Keratinocyte (primary cell): ENCODE results near the gene HGS. TPM values are rescaled to one million over a fixed set of nuclear protein-coding genes. Genes with fewer than 3 reads are reported as not detected.

Experiments used
- DNase-seq: peaks from one replicate; pipeline ENCODE4 v3.0.0-alpha.2; 2011; ENCODE audit warnings: low read depth, missing footprints, low spot score
- FAIRE-seq: peaks from 2 replicates; lab custom pipeline; 2011; peaks lifted over from hg19 to GRCh38; lab: Jason Lieb, UNC
- H2AFZ ChIP-seq: 2 replicates; pipeline ENCODE4 v1.6.0; 2012; ENCODE audit warnings: low read length, control low read depth, inconsistent platforms; ENCODE audit not compliant: control insufficient read depth
- H3K27ac ChIP-seq: 2 replicates; pipeline ENCODE4 v1.5.1; 2011; ENCODE audit warnings: low read length; ENCODE audit not compliant: control insufficient read depth, insufficient read depth
- H3K27me3 ChIP-seq: 3 replicates; pipeline ENCODE4 v1.6.0; 2011; ENCODE audit warnings: low read length; ENCODE audit not compliant: control insufficient read depth, insufficient read depth; ENCODE audit errors: extremely low read depth
- H3K36me3 ChIP-seq, 2 experiments: 2 replicates in 1 of 2; 3 replicates in 1 of 2; pipeline ENCODE4 v1.5.1; 2011; ENCODE audit warnings: low read length in 2 of 2, mild to moderate bottlenecking in 1 of 2; ENCODE audit not compliant: control insufficient read depth in 2 of 2, insufficient read depth in 2 of 2; ENCODE audit errors: extremely low read depth in 1 of 2
- H3K4me1 ChIP-seq: 3 replicates; pipeline ENCODE4 v1.5.1; 2011; ENCODE audit warnings: low read length; ENCODE audit not compliant: control insufficient read depth, insufficient read depth; ENCODE audit errors: extremely low read depth
- H3K4me2 ChIP-seq: 3 replicates; pipeline ENCODE4 v1.6.0; 2011; ENCODE audit warnings: low read depth, low read length; ENCODE audit not compliant: control insufficient read depth, insufficient read depth; ENCODE audit errors: extremely low read depth
- H3K4me3 ChIP-seq, 3 experiments: fragments of 200-600 bp in 1 of 3; sonication (generic) in 1 of 3; 2 replicates in 2 of 3; 3 replicates in 1 of 3; pipeline ENCODE4 v1.5.1; 2011 to 2016; ENCODE audit warnings: low read length in 3 of 3, mild to moderate bottlenecking in 3 of 3, control low read depth in 2 of 3, inconsistent platforms in 1 of 3, low read depth in 1 of 3, mixed read lengths in 1 of 3, mixed run types in 1 of 3, moderate library complexity in 1 of 3; ENCODE audit not compliant: control insufficient read depth in 2 of 3, insufficient read depth in 2 of 3; ENCODE audit errors: extremely low read depth in 1 of 3
- H3K79me2 ChIP-seq: 2 replicates; pipeline ENCODE4 v1.6.0; 2012; ENCODE audit warnings: low read length; ENCODE audit not compliant: control insufficient read depth, insufficient read depth
- H3K9ac ChIP-seq: 3 replicates; pipeline ENCODE4 v1.6.0; 2011; ENCODE audit warnings: low read length; ENCODE audit not compliant: control insufficient read depth, insufficient read depth; ENCODE audit errors: extremely low read depth
- H3K9me1 ChIP-seq: 3 replicates; pipeline ENCODE4 v1.6.0; 2011; ENCODE audit warnings: low read length; ENCODE audit not compliant: control insufficient read depth, insufficient read depth; ENCODE audit errors: extremely low read depth
- H3K9me3 ChIP-seq: 2 replicates; pipeline ENCODE4 v1.5.1; 2012; ENCODE audit warnings: low read depth, low read length; ENCODE audit not compliant: control insufficient read depth
- H4K20me1 ChIP-seq: 3 replicates; pipeline ENCODE4 v1.6.0; 2011; ENCODE audit warnings: low read length; ENCODE audit not compliant: control insufficient read depth, insufficient read depth; ENCODE audit errors: extremely low read depth
- CTCF ChIP-seq, 3 experiments: IDR thresholded peaks in 1 of 3; conservative IDR thresholded peaks in 1 of 3; optimal IDR thresholded peaks in 1 of 3; 2 replicates in 2 of 3; 3 replicates in 1 of 3; pipeline versions ENCODE3 to v1.5.1; 2011; ENCODE audit warnings: low read length in 3 of 3, mild to moderate bottlenecking in 3 of 3, moderate library complexity in 2 of 3, control low read depth in 1 of 3, inconsistent platforms in 1 of 3; ENCODE audit not compliant: insufficient read depth in 2 of 3; ENCODE audit errors: extremely low read depth in 1 of 3
- EZH2 ChIP-seq: IDR thresholded peaks from one replicate; pipeline ENCODE4 v1.6.1; 2012; ENCODE audit warnings: inconsistent platforms, mild to moderate bottlenecking, low read length, moderate library complexity
- dilution Hi-C: fragments of 300-500 bp; cut with MboI; formaldehyde crosslinking; loops from one replicate; pipeline ENCODE4 v1.7.0; 2020; ENCODE audit warnings: low sequenced_read_pairs; ENCODE audit not compliant: extremely low pct_ligation_motif_present
- polyA plus RNA-seq, 5 experiments: library from polyadenylated mRNA; depleted of rRNA in 3 of 5; stranded (reverse) in 3 of 5; stranded (forward) in 1 of 5; unstranded in 1 of 5; fragments of >200 nt; gene quantifications; 1 replicate in 1 of 5; 2 replicates in 3 of 5; 3 replicates in 1 of 5; pipeline versions ENCODE4 v1.2.1 to v1.2.3, GENCODE V29; 2011 to 2012; ENCODE audit warnings: missing spikeins in 2 of 5, low read depth in 1 of 5, low replicate concordance in 1 of 5

HGS gene
- polyA plus RNA-seq, 1 donor (not counting 4 experiments of a cell fraction or from before 2014, with no cell fraction given) = 79.6 TPM

- no peaks in the 10 kb centered on the region for H3K27me3 ChIP-seq
- DNase-seq (no peak), FAIRE-seq (peak; percentile 67)
- no peak overlapping the region for H3K27ac ChIP-seq
- no peak overlapping the region for H3K4me3 ChIP-seq
- H3K9me1 ChIP-seq = no peaks in the 10 kb centered on the region
- H3K9me3 ChIP-seq = no peaks in the 10 kb centered on the region
- H2AFZ ChIP-seq = no peak overlapping the region
- H3K4me2 ChIP-seq = peak overlapping the region; percentile 56
- dilution Hi-C loops = no loop called here
- peaks cover 0 to 3% of the 10 kb centered on the region in 2 experiments for H3K36me3 ChIP-seq
- no peaks in the 10 kb centered on the region for H4K20me1 ChIP-seq
- TF ChIP-seq CTCF (optimal IDR thresholded peaks at IDR 0.05 in 1 of 3, IDR thresholded peaks at IDR 0.05 in 1 of 3, conservative IDR thresholded peaks at IDR 0.05 in 1 of 3; ENCODE audit: extremely low read depth in 1 of 3, insufficient read depth in 2 of 3, low read length in 3 of 3) (no peak), EZH2 (no peak)
- H3K4me1 ChIP-seq = peaks cover 27% of the 10 kb centered on the region
- H3K79me2 ChIP-seq = no peaks in the 10 kb centered on the region
- H3K9ac ChIP-seq = no peak overlapping the region
Measured at GRCh38 chr17:81723651-81724209, 39.9 kb downstream of the HGS start.

GRCh38 chr17:81725439-81725838, 41.6 kb downstream of the HGS start:
- DNase-seq = no peak
- Histone ChIP-seq H3K27me3 (no peaks in the 10 kb centered on the region), H3K9me3 (no peaks in the 10 kb centered on the region), H3K4me3 (no peak overlapping the region), H3K36me3 (no peaks in the 10 kb centered on the region), H2AFZ (no peak overlapping the region), H3K9ac (no peak overlapping the region), H3K27ac (no peak overlapping the region), H3K4me2 (no peak overlapping the region), H3K79me2 (no peaks in the 10 kb centered on the region), H3K9me1 (no peaks in the 10 kb centered on the region), H4K20me1 (no peaks in the 10 kb centered on the region), H3K4me1 (peaks cover 27% of the 10 kb centered on the region)
- TF ChIP-seq CTCF (optimal IDR thresholded peaks at IDR 0.05 in 1 of 3, IDR thresholded peaks at IDR 0.05 in 1 of 3, conservative IDR thresholded peaks at IDR 0.05 in 1 of 3; ENCODE audit: extremely low read depth in 1 of 3, insufficient read depth in 2 of 3, low read length in 3 of 3) (no peak), EZH2 (no peak)
- FAIRE-seq = no peak
- dilution Hi-C loops = no loop called here
